KOPT-K1 (cell line): ENCODE measurements around the gene COL5A2.

Experiments
- H3K27ac ChIP-seq: fragments of 200-600 bp; sonication (generic); 2 replicates; pipeline ENCODE4 v1.5.1; 2016; ENCODE audit warnings: antibody characterized with exemption, mild to moderate bottlenecking, low read depth, low read length; ENCODE audit not compliant: poor library complexity, severe bottlenecking
- H3K36me3 ChIP-seq: fragments of 200-600 bp; sonication (generic); 2 replicates; pipeline ENCODE4 v1.5.1; 2017; ENCODE audit warnings: antibody characterized with exemption, mild to moderate bottlenecking, low read length, moderate library complexity; ENCODE audit not compliant: insufficient read depth
- H3K9me3 ChIP-seq: fragments of 200-600 bp; sonication (generic); 2 replicates; pipeline ENCODE4 v1.5.1; 2017; ENCODE audit warnings: antibody characterized with exemption, low read length, mild to moderate bottlenecking; ENCODE audit not compliant: insufficient read depth, poor library complexity, severe bottlenecking

Gene COL5A2

DNA sequence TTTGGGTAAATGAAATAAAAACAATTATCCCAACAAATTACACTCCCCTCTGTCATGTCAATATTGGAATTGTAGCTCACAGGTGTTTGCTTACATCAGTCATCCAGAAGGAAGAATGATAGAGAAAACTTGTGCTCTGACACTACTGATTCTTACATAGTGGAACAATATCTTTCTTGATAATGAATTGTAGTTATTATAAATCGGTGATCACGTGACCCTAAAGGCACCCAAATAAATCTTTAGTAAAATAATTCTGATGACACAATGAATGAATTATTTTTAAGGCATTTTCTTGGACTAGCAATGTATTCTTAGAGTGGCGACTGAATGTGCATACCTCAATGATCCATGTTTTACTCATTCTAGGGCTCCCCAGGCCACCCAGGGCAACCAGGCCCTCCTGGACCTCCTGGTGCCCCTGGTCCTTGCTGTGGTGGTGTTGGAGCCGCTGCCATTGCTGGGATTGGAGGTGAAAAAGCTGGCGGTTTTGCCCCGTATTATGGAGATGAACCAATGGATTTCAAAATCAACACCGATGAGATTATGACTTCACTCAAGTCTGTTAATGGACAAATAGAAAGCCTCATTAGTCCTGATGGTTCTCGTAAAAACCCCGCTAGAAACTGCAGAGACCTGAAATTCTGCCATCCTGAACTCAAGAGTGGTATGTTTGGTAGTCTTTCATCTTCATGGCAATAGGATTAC is 170.9 kb downstream of the COL5A2 start:
- no peak overlapping the region for H3K27ac ChIP-seq
- no peaks in the 10 kb centered on the region for H3K9me3 ChIP-seq
- H3K36me3 ChIP-seq = no peaks in the 10 kb centered on the region

- no peak overlapping the region for H3K27ac ChIP-seq
- H3K9me3 ChIP-seq = no peaks in the 10 kb centered on the region
- H3K36me3 ChIP-seq = no peaks in the 10 kb centered on the region
Measured at GRCh38 chr2:189002079-189002478, 177.5 kb downstream of the COL5A2 start.

DNA sequence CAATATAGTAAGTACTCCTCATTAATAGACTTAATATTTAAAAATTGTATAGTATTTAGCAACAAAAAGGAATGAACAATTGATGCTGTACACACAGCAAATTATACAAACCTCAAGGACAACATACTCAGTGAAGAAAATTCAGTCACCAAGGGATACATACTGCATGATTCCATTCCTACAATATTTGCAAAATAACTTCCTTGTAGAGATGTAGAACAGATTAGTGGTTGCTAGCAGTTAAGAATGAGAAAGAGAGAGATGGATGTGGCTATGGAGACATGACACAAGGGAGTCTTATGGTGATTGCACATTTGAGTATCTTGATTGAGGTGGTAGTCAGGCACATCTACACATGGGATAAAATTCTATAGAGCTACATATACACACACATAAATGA is 179.3 kb downstream of the COL5A2 start:
- H3K36me3 ChIP-seq = no peaks in the 10 kb centered on the region
- no peaks in the 10 kb centered on the region for H3K9me3 ChIP-seq
- no peak overlapping the region for H3K27ac ChIP-seq

DNA sequence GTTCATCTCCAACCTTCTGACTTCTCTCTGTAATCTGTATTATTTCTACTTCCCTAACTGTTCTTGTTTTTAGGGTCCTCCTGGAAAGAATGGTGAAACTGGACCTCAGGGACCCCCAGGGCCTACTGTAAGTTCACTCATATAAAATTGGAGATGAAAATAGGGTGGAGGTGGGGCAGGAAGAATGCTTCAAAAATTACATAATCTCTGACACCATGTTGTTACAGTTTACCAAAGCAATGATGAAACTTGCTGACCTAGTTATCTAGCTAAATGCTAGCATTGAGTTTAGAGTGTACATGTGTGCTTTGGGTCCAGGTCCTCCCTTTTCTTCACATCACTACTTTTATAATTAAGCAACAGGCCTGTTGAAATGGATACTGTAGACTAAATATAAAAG is 182.3 kb downstream of the COL5A2 start:
- Histone ChIP-seq H3K9me3 (no peaks in the 10 kb centered on the region), H3K27ac (no peak overlapping the region), H3K36me3 (no peaks in the 10 kb centered on the region)

DNA sequence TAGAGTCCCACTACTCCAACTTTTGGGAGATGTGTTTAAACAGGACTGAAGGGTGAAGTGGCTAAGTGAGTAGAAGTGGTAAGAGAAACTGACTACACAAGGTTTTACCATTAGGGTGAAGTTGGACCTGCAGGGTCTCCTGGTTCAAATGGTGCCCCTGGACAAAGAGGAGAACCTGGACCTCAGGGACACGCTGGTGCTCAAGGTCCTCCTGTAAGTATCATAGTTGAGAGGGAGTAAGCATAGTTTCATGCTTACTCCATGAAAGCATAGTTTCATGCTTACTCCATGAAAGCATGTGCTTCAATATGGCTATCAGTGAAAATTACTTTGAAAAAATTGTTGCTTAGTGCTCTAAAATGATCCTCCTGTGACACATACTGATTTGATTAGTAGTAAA is 186.3 kb downstream of the COL5A2 start:
- no peaks in the 10 kb centered on the region for H3K9me3 ChIP-seq
- H3K36me3 ChIP-seq = no peaks in the 10 kb centered on the region
- no peak overlapping the region for H3K27ac ChIP-seq

DNA sequence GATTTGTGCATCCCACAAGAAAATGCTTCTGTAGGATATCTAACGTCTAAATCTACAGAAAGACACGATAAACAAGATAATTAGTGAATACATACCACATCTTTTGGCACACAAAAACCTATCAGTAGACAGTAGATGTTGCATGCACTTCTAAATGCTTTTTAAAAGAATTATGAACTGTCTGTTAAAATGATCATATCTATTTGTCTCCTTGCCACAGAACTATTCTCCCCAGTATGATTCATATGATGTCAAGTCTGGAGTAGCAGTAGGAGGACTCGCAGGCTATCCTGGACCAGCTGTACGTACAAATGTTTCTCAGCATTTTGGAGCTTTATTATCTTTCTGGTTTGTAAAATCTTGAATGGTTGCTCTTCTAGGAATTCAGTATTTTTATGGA is 192.7 kb downstream of the COL5A2 start:
- no peaks in the 10 kb centered on the region for H3K9me3 ChIP-seq
- no peak overlapping the region for H3K27ac ChIP-seq
- H3K36me3 ChIP-seq = no peaks in the 10 kb centered on the region

GRCh38 chr2:188984680-188985079 is 194.9 kb downstream of the COL5A2 start:
- Histone ChIP-seq H3K27ac (no peak overlapping the region), H3K36me3 (no peaks in the 10 kb centered on the region), H3K9me3 (no peaks in the 10 kb centered on the region)

DNA sequence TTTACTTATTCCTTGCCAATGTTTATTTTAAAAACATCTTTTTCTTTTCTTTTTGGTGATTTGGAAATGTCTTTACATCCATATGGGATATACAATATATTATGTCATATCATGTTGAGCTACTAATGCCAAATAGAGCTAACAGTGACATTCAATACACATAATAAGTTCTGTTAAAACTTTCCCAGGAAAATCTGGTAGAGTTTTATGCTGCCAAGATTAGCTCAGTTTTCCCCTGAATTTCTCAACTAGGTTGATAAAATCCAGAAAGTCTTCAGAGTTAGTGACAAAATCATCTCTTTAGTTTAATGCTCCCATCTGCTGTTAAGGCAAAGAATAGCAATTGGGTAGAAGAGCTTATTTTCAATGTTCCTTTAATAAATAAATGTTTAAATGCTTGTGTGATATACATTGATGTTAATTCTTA is 195.5 kb downstream of the COL5A2 start:
- Histone ChIP-seq H3K9me3 (no peaks in the 10 kb centered on the region), H3K27ac (no peak overlapping the region), H3K36me3 (no peaks in the 10 kb centered on the region)

- Histone ChIP-seq H3K36me3 (no peaks in the 10 kb centered on the region), H3K27ac (no peak overlapping the region), H3K9me3 (no peaks in the 10 kb centered on the region)
Measured at GRCh38 chr2:188983427-188984064, 196.0 kb downstream of the COL5A2 start.
